Hepatocyte (in vitro differentiated cells): ENCODE data around the gene MDGA2. TPM values are rescaled to one million over a fixed set of nuclear protein-coding genes. Genes with fewer than 3 reads are reported as not detected.
A peak's percentile ranks its signal among the peaks of the same experiment; 100 is the strongest.
"Not testable (repeated sequence)": the region's sequence is repeated elsewhere in the genome, so short reads cannot be mapped to it uniquely, and the experiment has no call there.

ENCODE experiments used
- DNase-seq: peaks from one replicate; pipeline ENCODE4 v3.0.0-alpha.2; 2016; ENCODE audit warnings: low spot score
- H2AFZ ChIP-seq: fragments of 200-600 bp; sonication (generic); 2 replicates; pipeline ENCODE4 v1.6.0; 2016; ENCODE audit warnings: antibody characterized with exemption, mild to moderate bottlenecking
- H3K27ac ChIP-seq: fragments of 200-600 bp; sonication (generic); 2 replicates; pipeline ENCODE4 v1.5.1; 2016; ENCODE audit warnings: mild to moderate bottlenecking
- H3K27me3 ChIP-seq: fragments of 200-600 bp; sonication (generic); 2 replicates; pipeline ENCODE4 v1.6.1; 2016
- H3K36me3 ChIP-seq: fragments of 200-600 bp; sonication (generic); replicated peaks from 2 replicates; pipeline ENCODE4 v1.5.1; 2016; ENCODE audit warnings: low read depth; ENCODE audit not compliant: insufficient read depth
- H3K4me1 ChIP-seq: fragments of 200-600 bp; sonication (generic); 2 replicates; pipeline ENCODE4 v1.5.1; 2016; ENCODE audit warnings: mild to moderate bottlenecking, moderate library complexity; ENCODE audit not compliant: insufficient read depth
- H3K4me2 ChIP-seq: fragments of 200-600 bp; sonication (generic); 2 replicates; pipeline ENCODE4 v1.6.0; 2016
- H3K4me3 ChIP-seq: fragments of 200-600 bp; sonication (generic); 2 replicates; pipeline ENCODE4 v1.5.1; 2016; ENCODE audit warnings: mild to moderate bottlenecking
- H3K79me2 ChIP-seq: fragments of 200-600 bp; sonication (generic); 2 replicates; pipeline ENCODE4 v1.6.0; 2017; ENCODE audit warnings: mild to moderate bottlenecking
- H3K9me2 ChIP-seq: fragments of 200-600 bp; sonication (generic); replicated peaks from 2 replicates; pipeline ENCODE4 v1.6.0; 2017; ENCODE audit warnings: mild to moderate bottlenecking; ENCODE audit not compliant: insufficient read depth
- H3K9me3 ChIP-seq: fragments of 200-600 bp; sonication (generic); 2 replicates; pipeline ENCODE4 v1.5.1; 2016; ENCODE audit warnings: low read depth, mild to moderate bottlenecking
- H4K20me1 ChIP-seq: fragments of 200-600 bp; sonication (generic); 2 replicates; pipeline ENCODE4 v1.6.0; 2016; ENCODE audit warnings: mild to moderate bottlenecking; ENCODE audit not compliant: insufficient read depth, poor library complexity, severe bottlenecking
- EZH2 ChIP-seq: fragments of 200-600 bp; sonication (generic); IDR thresholded peaks from 2 replicates; pipeline ENCODE4 v1.6.1; 2016; ENCODE audit warnings: antibody characterized with exemption, mild to moderate bottlenecking, borderline replicate concordance
- EZH2phosphoT487 ChIP-seq: fragments of 200-600 bp; sonication (generic); IDR thresholded peaks from one replicate; pipeline ENCODE4 v1.6.1; 2018; ENCODE audit warnings: antibody characterized with exemption, mild to moderate bottlenecking, low read depth, moderate library complexity; ENCODE audit not compliant: unreplicated experiment, severe bottlenecking
- WGBS: methylation state at CpG from one replicate; pipeline ENCODE4 v1.1.6; 2016; ENCODE audit warnings: low lambda C conversion rate; ENCODE audit errors: missing lambda C conversion rate; 5-methylcytosine and 5-hydroxymethylcytosine counted together
- polyA plus RNA-seq: library from polyadenylated mRNA; unstranded; fragments of >200 nt; fragmentation: Nextera tagmentation; extraction: Ambion mirVana; gene quantifications from 2 replicates; pipeline ENCODE4 v1.2.1, GENCODE V29; 2016
- total RNA-seq: library from RNA; depleted of rRNA; stranded (reverse); fragments of >200 nt; gene quantifications from 2 replicates; pipeline ENCODE4 v1.2.3, GENCODE V29; 2014
- TF ChIP-seq, protein P1 (sequence below): fragments of 200-600 bp; sonication (generic); IDR thresholded peaks from 2 replicates; pipeline ENCODE4 v1.5.1; 2016; ENCODE audit warnings: antibody characterized with exemption, mild to moderate bottlenecking; ENCODE audit not compliant: poor library complexity

MDGA2 gene
- total and polyA plus RNA-seq, 2 experiments from 2014 or later: 0.51 to 0.70 TPM

GRCh38 chr14:47284283-47284682 lies 391.1 kb downstream of the MDGA2 start:
- TF ChIP-seq EZH2phosphoT487 (no peak), EZH2 (no peak)
- TF ChIP-seq, protein P1, sequence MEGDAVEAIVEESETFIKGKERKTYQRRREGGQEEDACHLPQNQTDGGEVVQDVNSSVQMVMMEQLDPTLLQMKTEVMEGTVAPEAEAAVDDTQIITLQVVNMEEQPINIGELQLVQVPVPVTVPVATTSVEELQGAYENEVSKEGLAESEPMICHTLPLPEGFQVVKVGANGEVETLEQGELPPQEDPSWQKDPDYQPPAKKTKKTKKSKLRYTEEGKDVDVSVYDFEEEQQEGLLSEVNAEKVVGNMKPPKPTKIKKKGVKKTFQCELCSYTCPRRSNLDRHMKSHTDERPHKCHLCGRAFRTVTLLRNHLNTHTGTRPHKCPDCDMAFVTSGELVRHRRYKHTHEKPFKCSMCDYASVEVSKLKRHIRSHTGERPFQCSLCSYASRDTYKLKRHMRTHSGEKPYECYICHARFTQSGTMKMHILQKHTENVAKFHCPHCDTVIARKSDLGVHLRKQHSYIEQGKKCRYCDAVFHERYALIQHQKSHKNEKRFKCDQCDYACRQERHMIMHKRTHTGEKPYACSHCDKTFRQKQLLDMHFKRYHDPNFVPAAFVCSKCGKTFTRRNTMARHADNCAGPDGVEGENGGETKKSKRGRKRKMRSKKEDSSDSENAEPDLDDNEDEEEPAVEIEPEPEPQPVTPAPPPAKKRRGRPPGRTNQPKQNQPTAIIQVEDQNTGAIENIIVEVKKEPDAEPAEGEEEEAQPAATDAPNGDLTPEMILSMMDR: no peak
- 85% methylated on average over 1 of the region's 1 CpG for WGBS
- Histone ChIP-seq H4K20me1 (no peaks in the 10 kb centered on the region), H3K9me3 (no peaks in the 10 kb centered on the region), H3K36me3 (no peaks in the 10 kb centered on the region), H3K4me2 (no peak overlapping the region), H2AFZ (no peak overlapping the region), H3K4me1 (no peaks in the 10 kb centered on the region), H3K9me2 (no peaks in the 10 kb centered on the region), H3K4me3 (no peak overlapping the region), H3K27ac (no peak overlapping the region), H3K27me3 (no peaks in the 10 kb centered on the region), H3K79me2 (no peaks in the 10 kb centered on the region)
- no peak for DNase-seq

- H2AFZ ChIP-seq, H3K27me3 ChIP-seq, H3K4me1 ChIP-seq, H4K20me1 ChIP-seq, H3K9me3 ChIP-seq, H3K27ac ChIP-seq, H3K4me2 ChIP-seq, H3K79me2 ChIP-seq, H3K36me3 ChIP-seq, DNase-seq, H3K4me3 ChIP-seq, H3K9me2 ChIP-seq: not testable (repeated sequence)
- WGBS: 95% methylated on average over 16 of the region's 16 CpGs
Measured at GRCh38 chr14:47281761-47282160, 393.6 kb downstream of the MDGA2 start.

- WGBS: 40% methylated on average over 5 of the region's 5 CpGs
- H3K27me3 ChIP-seq: no peaks in the 10 kb centered on the region
- H3K9me2 ChIP-seq: no peaks in the 10 kb centered on the region
- H4K20me1 ChIP-seq: no peaks in the 10 kb centered on the region
- no peak overlapping the region for H3K27ac ChIP-seq
- H3K4me1 ChIP-seq: no peaks in the 10 kb centered on the region
- H3K9me3 ChIP-seq: no peaks in the 10 kb centered on the region
- TF ChIP-seq, protein P1: peak; percentile 66
- no peak for TF ChIP-seq EZH2
- no peaks in the 10 kb centered on the region for H3K79me2 ChIP-seq
- H3K36me3 ChIP-seq: no peaks in the 10 kb centered on the region
- no peak overlapping the region for H3K4me3 ChIP-seq
- DNase-seq: peak; percentile 74
- H3K4me2 ChIP-seq: no peak overlapping the region
- H2AFZ ChIP-seq: no peak overlapping the region
Measured at GRCh38 chr14:47278233-47278842, 397.1 kb downstream of the MDGA2 start.

DNA sequence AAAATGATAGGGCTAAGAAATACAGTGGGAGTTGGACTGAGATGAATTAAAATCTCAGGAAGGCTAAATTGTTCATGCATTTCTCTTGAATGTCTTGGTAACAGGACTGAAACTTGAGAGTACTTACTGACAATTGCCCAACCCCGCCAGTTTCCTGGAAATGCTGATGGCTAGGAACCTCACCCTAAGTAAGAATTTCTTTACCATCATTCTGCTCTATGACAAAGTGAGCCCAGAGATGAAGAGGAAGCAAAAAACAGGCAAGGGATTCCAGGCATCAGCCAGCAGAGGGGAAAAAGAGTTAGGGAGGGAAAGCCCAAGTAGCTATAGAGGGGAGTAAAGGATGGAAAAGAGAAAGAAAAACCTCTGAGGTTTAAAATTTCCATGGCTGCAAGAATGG lies 397.7 kb downstream of the MDGA2 start:
- WGBS: 90% methylated on average over 1 of the region's 1 CpG
- Histone ChIP-seq H3K36me3 (no peaks in the 10 kb centered on the region), H3K4me2 (no peak overlapping the region), H3K27me3 (no peaks in the 10 kb centered on the region), H2AFZ (no peak overlapping the region), H3K79me2 (no peaks in the 10 kb centered on the region), H4K20me1 (no peaks in the 10 kb centered on the region), H3K4me1 (no peaks in the 10 kb centered on the region), H3K27ac (no peak overlapping the region), H3K9me3 (no peaks in the 10 kb centered on the region), H3K9me2 (no peaks in the 10 kb centered on the region), H3K4me3 (no peak overlapping the region)
- peak; percentile 7 for DNase-seq
- no peak for TF ChIP-seq EZH2phosphoT487
- TF ChIP-seq, protein P1: no peak
